ENCODE results near the gene CCL16. TPM values are rescaled to one million over a fixed set of nuclear protein-coding genes. Genes with fewer than 3 reads are reported as not detected.
"Not testable (repeated sequence)": the region's sequence is repeated elsewhere in the genome, so short reads cannot be mapped to it uniquely, and the experiment has no call there.

The CCL16 gene
- total RNA-seq, 4 donors from 2014 or later = 0.95 TPM; not detected in 3

DNA sequence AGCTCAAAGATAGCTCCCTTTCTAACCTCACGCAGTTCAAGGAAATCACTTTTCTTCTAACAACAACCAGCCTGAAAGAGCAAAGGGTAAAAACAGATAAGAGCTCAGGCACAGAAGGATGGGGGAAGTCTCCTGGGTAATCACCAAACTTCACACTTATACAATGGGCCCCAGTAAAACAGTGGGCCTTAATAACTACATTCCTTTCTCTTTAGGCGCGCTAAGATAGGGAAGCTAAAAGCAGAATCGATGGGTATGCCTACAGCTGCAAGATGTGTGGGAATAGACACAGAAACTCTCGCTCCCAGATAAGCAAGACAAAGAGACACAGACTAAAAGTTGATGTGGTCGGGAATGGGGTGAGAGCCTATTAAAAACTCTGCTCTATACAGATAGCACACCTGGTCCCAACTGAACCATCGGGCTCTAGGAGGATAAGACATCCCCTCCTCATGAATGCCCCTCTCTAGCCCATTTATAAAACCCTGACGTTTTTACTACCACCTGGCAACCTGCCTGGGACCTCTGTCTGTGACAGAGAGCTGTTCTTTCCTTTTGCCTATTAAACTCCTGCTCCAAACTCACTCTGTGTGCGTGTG, 38.6 kb downstream of the CCL16 start:
- H3K4me3 ChIP-seq = no peak overlapping the region
- no peaks in the 10 kb centered on the region for H3K27me3 ChIP-seq
- peaks cover 0 to 5% (median 0%) of the 10 kb centered on the region in 3 donors for H3K4me1 ChIP-seq
- DNase-seq = no peak
- intact Hi-C loops (cut with DNase I) = no loop called here
- no peak overlapping the region for H3K27ac ChIP-seq
- 47 to 60% methylated on average over 9 of the region's 9 CpGs for WGBS, 2 donors
- TF ChIP-seq, protein P1, sequence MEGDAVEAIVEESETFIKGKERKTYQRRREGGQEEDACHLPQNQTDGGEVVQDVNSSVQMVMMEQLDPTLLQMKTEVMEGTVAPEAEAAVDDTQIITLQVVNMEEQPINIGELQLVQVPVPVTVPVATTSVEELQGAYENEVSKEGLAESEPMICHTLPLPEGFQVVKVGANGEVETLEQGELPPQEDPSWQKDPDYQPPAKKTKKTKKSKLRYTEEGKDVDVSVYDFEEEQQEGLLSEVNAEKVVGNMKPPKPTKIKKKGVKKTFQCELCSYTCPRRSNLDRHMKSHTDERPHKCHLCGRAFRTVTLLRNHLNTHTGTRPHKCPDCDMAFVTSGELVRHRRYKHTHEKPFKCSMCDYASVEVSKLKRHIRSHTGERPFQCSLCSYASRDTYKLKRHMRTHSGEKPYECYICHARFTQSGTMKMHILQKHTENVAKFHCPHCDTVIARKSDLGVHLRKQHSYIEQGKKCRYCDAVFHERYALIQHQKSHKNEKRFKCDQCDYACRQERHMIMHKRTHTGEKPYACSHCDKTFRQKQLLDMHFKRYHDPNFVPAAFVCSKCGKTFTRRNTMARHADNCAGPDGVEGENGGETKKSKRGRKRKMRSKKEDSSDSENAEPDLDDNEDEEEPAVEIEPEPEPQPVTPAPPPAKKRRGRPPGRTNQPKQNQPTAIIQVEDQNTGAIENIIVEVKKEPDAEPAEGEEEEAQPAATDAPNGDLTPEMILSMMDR (IDR thresholded peaks at IDR 0.05) = no peak
- TF ChIP-seq POLR2A (IDR thresholded peaks at IDR 0.05) = no peak
- no peaks in the 10 kb centered on the region for H3K36me3 ChIP-seq
- H3K9me3 ChIP-seq = no peaks in the 10 kb centered on the region

DNA sequence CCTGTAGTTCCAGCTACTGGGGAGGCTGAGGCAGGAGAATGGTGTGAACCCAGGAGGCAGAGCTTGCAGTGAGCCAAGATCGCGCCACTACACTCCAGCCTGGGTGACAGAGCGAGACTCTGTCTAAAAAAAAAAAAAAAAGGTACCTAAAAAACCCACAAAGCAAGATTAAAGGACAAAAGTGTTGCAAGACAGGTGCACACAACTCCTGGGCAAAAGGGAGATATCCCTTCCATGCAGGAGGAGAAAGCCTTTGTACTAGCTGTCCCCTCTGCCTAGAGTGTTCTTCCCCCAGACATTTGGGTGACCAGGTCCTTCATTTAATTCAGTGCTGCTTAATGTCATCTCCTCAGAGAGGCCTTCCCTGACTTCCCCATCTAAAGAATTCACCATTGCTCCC, 42.8 kb downstream of the CCL16 start:
- DNase-seq; H3K36me3 ChIP-seq; H3K27ac ChIP-seq; H3K4me1 ChIP-seq; intact Hi-C loops (cut with DNase I); H3K27me3 ChIP-seq; H3K9me3 ChIP-seq; H3K4me3 ChIP-seq: not testable (repeated sequence)
- 85 to 95% methylated on average over 3 of the region's 3 CpGs for WGBS, 2 donors

DNA sequence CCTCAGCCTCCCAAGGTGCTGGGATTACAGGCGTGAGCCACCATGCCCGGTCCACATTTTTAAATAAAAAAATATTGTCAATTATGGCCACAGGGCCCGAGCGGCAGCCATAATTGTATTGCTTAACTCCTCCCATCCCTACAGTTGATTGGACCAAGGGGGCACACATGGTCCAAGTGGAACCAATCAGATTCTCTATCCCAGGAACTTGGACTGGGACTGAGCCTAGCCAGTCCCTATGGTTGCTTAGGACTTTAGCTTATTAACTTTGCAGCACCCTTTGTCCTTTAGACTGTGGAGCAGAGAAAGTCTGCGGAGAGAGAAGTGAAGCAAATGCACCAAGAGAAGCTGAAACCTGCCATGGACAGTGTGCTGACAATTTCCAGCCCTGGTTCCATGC, 45.2 kb downstream of the CCL16 start:
- 86 to 96% methylated on average over 4 to 5 of the region's 5 CpGs for WGBS, 2 donors
- intact Hi-C loops (cut with DNase I) = no loop called here
- no peaks in the 10 kb centered on the region for H3K9me3 ChIP-seq
- no peaks in the 10 kb centered on the region for H3K36me3 ChIP-seq
- TF ChIP-seq, protein P1 (IDR thresholded peaks at IDR 0.05) = no peak
- TF ChIP-seq POLR2A (IDR thresholded peaks at IDR 0.05) = no peak
- DNase-seq = no peak
- no peaks in the 10 kb centered on the region for H3K27me3 ChIP-seq
- H3K4me1 ChIP-seq = peaks cover 0 to 8% (median 0%) of the 10 kb centered on the region in 3 donors
- no peak overlapping the region for H3K4me3 ChIP-seq
- no peak overlapping the region for H3K27ac ChIP-seq

DNA sequence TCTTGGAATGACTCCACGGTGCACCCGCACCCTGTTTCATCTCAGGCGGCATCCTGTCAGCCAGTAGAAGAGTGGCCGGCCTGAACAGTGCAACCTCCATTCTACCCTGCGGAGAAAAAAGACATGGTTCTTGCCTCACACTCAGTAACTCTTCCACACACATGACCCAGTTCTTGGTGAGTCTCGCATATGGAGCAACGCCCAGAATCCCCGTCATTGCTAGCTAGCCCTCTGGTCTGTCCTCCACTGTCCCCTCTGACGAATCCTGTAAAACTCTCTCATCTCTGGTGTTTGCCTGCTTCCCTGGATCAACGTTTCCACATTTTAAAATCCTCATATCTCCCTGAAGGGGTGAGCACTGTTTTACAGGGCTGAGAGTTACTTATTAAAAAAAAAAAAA, 46.5 kb downstream of the CCL16 start:
- H3K9me3 ChIP-seq = no peaks in the 10 kb centered on the region
- H3K27ac ChIP-seq = no peak overlapping the region
- peaks cover 0 to 7% (median 0%) of the 10 kb centered on the region in 4 donors for H3K27me3 ChIP-seq
- DNase-seq = no peak
- intact Hi-C loops (cut with DNase I) = no loop called here
- TF ChIP-seq, protein P1 (IDR thresholded peaks at IDR 0.05) = no peak
- TF ChIP-seq POLR2A (IDR thresholded peaks at IDR 0.05) = no peak
- H3K36me3 ChIP-seq = no peaks in the 10 kb centered on the region
- peaks cover 8 to 21% (median 11%) of the 10 kb centered on the region in 3 donors for H3K4me1 ChIP-seq
- 78 to 86% methylated on average over 10 of the region's 10 CpGs for WGBS, 2 donors
- no peak overlapping the region for H3K4me3 ChIP-seq

DNA sequence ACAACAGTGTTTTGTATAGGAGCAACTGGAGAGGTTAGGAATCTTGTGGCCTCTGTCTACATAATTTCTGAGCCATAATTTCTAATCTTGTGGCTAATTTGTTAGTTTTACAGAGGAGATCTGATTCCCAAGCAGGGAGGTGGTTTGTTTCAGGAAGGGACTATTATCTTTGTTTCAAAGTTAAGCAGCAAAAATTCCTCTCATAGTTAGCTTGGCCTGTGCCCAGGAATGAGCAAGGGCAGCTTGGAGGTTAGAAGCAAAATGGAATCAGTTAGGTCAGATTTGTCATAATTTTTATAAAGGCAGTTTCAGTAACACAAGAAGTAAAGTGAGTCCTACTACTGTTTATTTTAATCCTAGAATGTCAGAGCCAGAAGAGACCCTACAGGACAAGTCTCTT, 48.7 kb downstream of the CCL16 start:
- intact Hi-C loops (cut with DNase I) = no loop called here
- Histone ChIP-seq H3K9me3 (no peaks in the 10 kb centered on the region), H3K36me3 (no peaks in the 10 kb centered on the region), H3K27ac (no peak overlapping the region), H3K4me3 (no peak overlapping the region), H3K4me1 (peaks cover 8 to 21% (median 11%) of the 10 kb centered on the region in 3 donors), H3K27me3 (peaks cover 0 to 21% (median 0%) of the 10 kb centered on the region in 4 donors)
- no peak for TF ChIP-seq POLR2A (IDR thresholded peaks at IDR 0.05)
- TF ChIP-seq, protein P1 (IDR thresholded peaks at IDR 0.05) = no peak
- no peak for DNase-seq
